Stimulated activated CD4-positive, alpha-beta T cell treated with anti-CD3 and anti-CD28 coated beads, Interleukin-12 subunit alpha, Interleukin-12 subunit beta, amount 100 ng/mL, for 48 hours (primary cell): ENCODE data around the gene ANKMY1.
"Not testable (repeated sequence)": the region's sequence is repeated elsewhere in the genome, so short reads cannot be mapped to it uniquely, and the experiment has no call there.

Experiments
- DNase-seq, 3 donors: peaks; one replicate each; pipeline ENCODE4 v3.0.0-alpha.2; 2020; ENCODE audit warnings: low read depth in 2 of 3, low spot score in 1 of 3

ANKMY1 gene

GRCh38 chr2:240506406-240507059, 51.3 kb downstream of the ANKMY1 start:
- DNase-seq = no peak

- DNase-seq = no peak
Measured at GRCh38 chr2:240505910-240506309, 51.9 kb downstream of the ANKMY1 start.

- DNase-seq = no peak
Measured at GRCh38 chr2:240503848-240504247, 53.9 kb downstream of the ANKMY1 start.

- DNase-seq = no peak
Measured at GRCh38 chr2:240503375-240503774, 54.4 kb downstream of the ANKMY1 start.

GRCh38 chr2:240502430-240503121, 55.2 kb downstream of the ANKMY1 start:
- DNase-seq = no peak

GRCh38 chr2:240502059-240502429, 55.7 kb downstream of the ANKMY1 start:
- no peak for DNase-seq

GRCh38 chr2:240501531-240501991, 56.2 kb downstream of the ANKMY1 start:
- no peak for DNase-seq

GRCh38 chr2:240500561-240501423, 57.0 kb downstream of the ANKMY1 start:
- DNase-seq = no peak

GRCh38 chr2:240499309-240500301, 58.2 kb downstream of the ANKMY1 start:
- DNase-seq = no peak

GRCh38 chr2:240498958-240499260, 58.9 kb downstream of the ANKMY1 start:
- no peak for DNase-seq

- no peak for DNase-seq
Measured at GRCh38 chr2:240498171-240498957, 59.4 kb downstream of the ANKMY1 start.

GRCh38 chr2:240497082-240497481, 60.7 kb downstream of the ANKMY1 start:
- not testable (repeated sequence) for DNase-seq

GRCh38 chr2:240494942-240495341, 62.8 kb downstream of the ANKMY1 start:
- DNase-seq = not testable (repeated sequence)

- DNase-seq = no peak
Measured at GRCh38 chr2:240494194-240494793, 63.5 kb downstream of the ANKMY1 start.

GRCh38 chr2:240491483-240491882, 66.3 kb downstream of the ANKMY1 start:
- DNase-seq = no peak

GRCh38 chr2:240482141-240482540, 75.6 kb downstream of the ANKMY1 start:
- no peak for DNase-seq

GRCh38 chr2:240481720-240482119, 76.1 kb downstream of the ANKMY1 start:
- DNase-seq = no peak

- no peak for DNase-seq
Measured at GRCh38 chr2:240480834-240481623, 76.8 kb downstream of the ANKMY1 start.

- DNase-seq = no peak
Measured at GRCh38 chr2:240479111-240479501, 78.7 kb downstream of the ANKMY1 start.
